Smooth muscle cell of the brain vasculature (primary cell): ENCODE results near the gene ARFGEF2.
"Not testable (repeated sequence)": the region's sequence is repeated elsewhere in the genome, so short reads cannot be mapped to it uniquely, and the experiment has no call there.

ENCODE experiments used
- DNase-seq: peaks from one replicate; pipeline ENCODE4 v3.0.0-alpha.2; 2012; ENCODE audit warnings: low read depth, low spot score

Gene ARFGEF2

GRCh38 chr20:48951646-48952045 lies 30.1 kb downstream of the ARFGEF2 start:
- no peak for DNase-seq

GRCh38 chr20:48952656-48953055 lies 31.1 kb downstream of the ARFGEF2 start:
- DNase-seq, result no peak

DNA sequence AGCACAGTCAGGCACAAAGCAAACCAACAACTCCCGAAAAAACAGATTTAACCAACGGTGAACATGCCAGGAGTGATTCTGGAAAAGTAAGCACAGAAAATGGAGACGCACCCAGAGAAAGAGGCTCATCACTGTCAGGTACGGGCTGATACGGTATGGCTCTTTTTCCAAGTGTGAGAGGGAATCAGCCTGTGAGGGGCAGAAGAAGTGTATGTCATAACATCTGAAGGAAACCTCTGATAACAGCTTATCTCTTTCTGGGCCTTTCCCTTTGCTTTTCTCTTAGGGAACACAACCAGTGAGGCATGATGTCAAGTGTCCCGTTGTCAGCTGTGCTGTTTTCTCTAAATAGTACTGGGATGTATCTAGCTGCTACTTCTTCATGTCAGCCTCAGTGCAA lies 32.1 kb downstream of the ARFGEF2 start:
- DNase-seq, result no peak

- DNase-seq, result no peak
Observed at GRCh38 chr20:48956052-48956451, 34.5 kb downstream of the ARFGEF2 start.

DNA sequence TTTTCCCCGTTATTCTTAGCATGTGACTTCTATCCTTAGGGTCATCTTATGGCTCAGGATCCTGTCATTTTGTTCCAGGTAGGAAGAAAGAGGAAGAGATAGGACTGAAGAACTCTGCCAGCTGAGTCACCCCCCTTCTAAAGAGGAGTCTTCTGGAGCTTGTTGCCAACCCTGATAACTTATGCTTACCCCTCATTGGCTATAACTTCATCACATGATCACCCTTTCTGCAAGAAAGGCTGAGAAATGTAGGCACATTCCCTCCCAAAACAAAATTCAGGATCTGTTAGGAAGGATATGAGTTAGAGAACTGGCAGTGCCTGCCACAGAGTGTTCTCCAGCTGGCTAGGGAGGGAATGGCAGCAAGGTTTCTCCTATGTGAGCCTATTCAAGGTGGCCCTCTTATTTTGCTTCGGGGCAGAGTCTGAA lies 35.6 kb downstream of the ARFGEF2 start:
- no peak for DNase-seq

GRCh38 chr20:48957533-48957932 lies 36.0 kb downstream of the ARFGEF2 start:
- no peak for DNase-seq

DNA sequence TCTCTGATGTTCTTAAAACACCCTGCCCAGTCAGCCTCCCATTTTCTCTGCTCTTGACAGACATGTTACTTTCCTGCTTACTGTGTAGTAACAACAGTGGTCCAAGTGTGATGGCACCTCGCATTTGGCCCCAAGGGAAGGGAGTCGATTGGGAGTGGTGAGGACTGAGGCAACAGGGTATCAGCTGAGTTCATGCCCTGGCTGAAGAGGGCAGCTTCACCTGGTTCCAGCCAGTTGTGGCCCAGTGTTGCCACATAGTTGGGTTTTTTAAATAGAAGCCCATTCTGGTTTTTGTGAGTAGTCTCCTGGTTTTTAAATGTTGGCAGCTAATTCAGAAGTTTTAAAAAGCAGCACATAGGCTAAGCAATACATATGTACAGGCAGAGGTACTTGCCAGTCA lies 37.2 kb downstream of the ARFGEF2 start:
- no peak for DNase-seq

DNA sequence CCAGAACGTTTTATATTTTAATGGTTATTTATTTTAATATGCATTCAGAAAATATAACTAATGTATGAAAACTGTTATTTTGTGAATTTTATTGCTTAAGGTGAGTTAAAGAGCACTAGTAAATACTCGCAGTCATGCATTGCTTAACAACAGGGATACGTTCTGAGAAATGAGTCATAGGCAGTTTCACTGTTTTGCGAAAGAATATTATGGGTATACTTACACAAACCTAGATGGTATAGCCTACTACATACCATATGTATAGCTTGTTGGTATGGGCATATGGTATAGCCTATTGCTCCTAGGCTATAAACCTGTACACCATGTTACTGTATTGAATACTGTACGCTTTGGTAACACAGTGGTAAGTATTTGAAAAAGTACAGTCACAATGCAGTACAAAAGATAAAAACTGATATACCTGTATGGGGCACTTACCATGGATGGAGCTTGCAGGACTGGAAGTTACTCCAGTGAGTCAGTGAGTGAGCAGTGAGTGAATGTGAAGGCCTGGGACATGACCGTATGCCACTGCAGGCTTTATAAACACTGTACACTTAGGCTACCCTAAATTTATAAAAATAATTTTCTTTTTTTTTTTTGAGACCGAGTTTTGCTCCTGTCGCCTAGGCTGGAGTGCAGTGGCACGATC lies 38.5 kb downstream of the ARFGEF2 start:
- no peak for DNase-seq

DNA sequence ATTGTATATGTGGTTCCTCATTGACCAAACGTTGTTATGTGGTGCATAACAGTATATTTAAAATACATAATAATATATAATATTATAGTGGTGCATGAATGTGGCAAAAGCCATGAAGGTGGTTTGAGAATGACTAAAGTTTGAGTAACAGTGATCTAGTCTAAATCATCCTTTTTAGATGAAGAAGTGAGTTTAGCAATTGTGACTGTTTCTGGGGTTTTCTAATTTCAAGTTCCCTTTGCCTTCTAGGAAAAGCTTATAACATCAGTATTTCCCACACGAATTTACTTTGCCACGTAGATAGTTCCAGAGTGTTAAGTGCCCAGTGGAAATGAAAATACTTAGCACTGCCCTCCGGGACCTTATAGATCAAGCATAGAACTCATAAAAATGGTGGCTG lies 40.9 kb downstream of the ARFGEF2 start:
- DNase-seq, result no peak

DNA sequence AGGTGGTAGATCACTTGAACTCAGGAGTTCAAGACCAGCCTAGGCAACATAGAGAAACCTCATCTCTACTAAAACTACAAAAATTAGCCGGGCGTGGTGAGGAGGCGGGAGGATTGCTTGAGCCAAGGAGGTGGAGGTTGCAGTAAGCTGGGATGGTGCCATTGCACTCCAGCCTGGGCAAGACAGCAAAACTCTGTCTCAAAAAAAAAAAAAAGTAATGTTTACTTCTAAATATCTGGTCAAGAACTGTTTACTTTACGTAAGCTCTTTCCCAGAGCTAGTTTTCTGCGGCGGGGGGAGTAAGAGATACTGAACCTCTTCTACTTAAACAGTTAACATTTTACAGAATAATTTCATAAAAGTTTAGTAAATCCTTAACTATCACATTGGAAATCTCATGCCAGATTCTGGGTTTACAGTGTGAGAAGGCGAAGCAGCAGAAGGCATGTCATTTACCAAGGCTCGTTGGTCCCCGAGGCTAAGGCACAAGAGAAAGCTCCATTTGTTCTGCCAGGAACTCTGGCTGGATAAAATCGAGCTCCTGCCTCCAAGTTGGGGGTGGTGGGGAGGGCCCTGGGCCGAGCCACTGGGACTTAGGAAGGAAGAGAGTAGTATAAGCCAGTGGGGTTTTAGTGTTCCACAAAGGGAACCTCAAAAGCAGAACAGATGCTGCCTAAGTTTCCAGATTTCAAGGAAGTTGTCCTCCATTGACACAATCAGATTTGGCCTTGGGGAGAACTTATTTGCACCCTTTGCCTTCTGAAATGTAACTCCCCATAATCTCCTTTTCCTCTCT lies 41.7 kb downstream of the ARFGEF2 start:
- DNase-seq, result no peak

DNA sequence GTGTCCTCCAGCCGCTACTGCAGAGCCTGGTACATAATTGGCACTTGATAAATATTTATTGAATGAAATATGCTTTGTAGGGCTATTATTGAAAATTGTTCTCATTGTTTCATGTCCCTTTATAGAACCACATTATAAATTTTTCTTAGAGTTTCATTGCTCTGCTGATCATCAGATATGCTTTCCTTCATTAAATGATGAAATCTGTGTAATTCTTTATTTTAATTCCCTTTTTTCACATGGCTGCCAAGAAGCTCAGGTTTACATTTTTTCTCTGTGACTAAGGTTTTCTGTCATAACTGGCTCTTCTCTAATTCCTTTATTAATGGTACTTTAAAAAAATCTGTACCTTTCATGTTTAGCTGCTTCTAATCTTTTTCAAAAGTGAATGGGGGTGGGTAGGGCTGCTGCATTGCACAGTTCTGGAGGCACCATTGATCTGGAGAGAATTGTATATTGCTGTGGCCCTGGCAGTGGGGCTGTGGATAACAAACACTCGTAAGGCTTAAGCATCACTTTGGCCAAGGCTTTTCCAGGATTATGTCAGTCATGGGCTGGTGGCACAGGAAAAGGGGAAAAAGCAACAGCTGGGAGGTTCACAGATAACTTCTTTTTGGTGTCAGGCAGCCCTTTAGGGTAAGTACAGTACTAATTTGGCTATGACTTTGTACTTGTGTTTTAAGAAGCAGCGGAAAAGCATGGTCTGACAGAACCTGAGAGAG lies 43.8 kb downstream of the ARFGEF2 start:
- DNase-seq, result no peak

DNA sequence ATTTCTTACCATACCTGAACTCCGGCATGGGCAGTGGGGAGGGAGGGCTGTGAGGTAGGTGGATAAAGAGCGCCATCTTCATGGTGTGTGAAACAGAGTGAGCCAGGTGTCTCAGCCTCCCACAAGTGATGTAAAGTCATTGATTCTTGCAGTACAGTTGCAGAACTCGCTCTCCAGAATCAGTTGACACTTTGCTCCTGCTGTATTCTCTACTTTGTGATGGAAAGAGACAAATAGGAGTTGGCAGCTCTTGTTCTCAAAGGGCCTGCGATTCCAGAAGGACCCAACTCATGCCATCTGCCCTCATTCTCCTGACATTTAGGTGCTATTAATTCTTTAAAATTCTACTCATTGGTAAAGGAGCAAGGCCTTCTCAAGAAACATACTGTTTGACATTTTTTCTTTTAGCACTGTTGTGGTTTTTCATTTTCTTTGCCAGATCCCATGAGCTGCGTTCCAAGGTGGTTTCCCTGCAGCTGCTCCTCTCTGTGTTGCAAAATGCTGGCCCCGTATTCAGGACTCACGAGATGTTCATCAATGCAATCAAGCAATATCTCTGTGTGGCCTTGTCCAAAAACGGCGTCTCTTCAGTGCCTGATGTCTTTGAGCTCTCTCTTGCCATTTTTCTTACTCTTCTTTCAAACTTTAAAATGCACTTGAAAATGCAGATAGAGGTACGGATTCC lies 49.3 kb downstream of the ARFGEF2 start:
- DNase-seq, result no peak

GRCh38 chr20:48971956-48972355 lies 50.4 kb downstream of the ARFGEF2 start:
- no peak for DNase-seq

DNA sequence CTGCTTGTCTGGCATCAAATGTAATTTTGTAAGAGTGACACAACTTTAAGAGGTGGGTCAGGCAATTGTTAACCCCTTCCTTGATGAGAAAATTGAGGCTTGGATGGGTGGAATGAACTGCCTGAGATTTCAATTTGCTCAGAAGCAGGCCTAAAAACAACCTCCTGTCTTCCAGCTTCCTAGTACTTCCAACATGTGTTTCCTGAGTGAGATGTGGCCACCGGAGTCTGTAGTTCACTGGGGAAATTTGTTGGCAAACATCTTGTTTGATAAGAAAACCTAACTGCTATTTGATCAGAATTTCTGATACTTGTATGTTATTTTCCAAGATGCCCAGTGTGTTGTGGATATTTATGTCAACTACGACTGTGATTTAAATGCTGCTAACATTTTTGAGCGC lies 51.3 kb downstream of the ARFGEF2 start:
- no peak for DNase-seq

GRCh38 chr20:48975955-48976354 lies 54.4 kb downstream of the ARFGEF2 start:
- DNase-seq, result no peak

GRCh38 chr20:48979980-48980379 lies 58.5 kb downstream of the ARFGEF2 start:
- DNase-seq, result not testable (repeated sequence)

DNA sequence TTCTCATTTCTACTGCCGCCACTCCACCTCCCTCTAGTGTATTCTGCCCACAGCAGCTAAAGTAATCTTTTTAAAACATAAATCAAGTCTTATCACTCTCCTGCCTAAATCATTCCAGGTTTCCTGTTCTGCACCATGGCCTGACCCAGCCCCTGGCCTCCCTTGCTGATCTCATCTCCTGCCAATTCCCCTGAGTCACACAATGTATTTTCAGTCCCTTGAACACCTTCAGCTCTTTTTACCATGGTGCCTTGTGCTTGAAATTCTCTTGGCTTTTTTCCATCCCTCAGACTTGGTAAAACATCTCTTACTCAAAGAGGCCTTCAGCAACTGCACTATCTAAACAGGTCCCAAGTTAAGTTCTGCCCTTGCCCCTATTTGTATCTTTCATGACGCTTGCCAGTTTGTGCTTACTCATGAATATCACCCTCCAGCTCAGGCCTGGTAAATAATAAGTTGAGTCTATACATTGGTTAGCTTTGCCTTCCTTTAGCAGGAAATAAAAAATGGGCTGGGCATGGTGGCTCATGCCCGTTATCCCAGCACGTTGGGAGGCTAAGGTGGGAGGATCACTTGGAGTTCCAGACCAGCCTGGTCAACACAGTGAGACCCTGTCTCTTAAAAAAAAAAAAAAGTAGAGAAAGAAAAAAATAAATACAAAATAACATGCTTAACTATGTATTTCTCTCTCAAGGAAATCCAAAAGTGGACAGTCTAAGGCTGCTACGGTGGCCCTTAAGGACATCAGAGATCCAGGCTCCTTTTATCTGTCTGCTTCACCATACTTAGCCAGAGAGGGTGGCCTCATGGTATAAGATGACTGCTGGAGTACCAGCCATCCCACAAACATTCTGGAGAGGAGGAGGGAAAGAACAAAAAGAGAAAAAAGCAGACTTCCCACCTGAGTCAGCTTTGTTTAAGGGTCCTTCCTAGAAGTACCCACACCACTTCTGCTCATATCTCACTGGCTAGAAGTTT lies 62.2 kb downstream of the ARFGEF2 start:
- DNase-seq, result no peak

DNA sequence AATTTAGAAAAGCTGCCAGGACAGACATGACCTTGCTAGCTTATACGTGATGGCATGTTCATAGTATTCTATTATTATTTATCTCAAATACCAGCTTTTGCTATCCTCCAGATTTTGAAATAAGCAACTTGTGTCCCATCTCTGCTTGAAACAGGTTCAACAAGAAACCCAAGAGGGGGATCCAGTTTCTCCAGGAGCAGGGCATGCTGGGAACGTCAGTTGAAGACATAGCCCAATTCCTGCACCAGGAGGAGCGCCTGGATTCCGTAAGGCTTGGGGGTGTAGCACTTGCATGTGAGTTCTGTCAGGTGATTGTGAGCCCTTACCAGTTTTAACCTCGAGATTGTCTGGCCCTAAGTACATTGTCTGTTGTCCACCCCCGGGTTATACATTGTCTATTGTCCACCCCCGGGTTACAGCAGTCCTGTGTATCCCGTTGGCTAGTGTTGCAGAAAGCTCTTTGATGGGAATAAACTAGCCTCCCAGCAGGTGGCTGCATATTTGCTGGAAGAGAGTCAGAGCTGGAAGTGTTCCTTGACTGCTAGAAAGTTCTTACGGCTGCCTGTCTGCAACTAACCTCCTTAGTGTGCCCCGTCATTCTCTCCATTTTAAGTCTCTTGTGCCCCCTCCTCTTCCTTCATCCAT lies 63.2 kb downstream of the ARFGEF2 start:
- no peak for DNase-seq

- DNase-seq, result no peak
Observed at GRCh38 chr20:48986899-48987298, 65.4 kb downstream of the ARFGEF2 start.

DNA sequence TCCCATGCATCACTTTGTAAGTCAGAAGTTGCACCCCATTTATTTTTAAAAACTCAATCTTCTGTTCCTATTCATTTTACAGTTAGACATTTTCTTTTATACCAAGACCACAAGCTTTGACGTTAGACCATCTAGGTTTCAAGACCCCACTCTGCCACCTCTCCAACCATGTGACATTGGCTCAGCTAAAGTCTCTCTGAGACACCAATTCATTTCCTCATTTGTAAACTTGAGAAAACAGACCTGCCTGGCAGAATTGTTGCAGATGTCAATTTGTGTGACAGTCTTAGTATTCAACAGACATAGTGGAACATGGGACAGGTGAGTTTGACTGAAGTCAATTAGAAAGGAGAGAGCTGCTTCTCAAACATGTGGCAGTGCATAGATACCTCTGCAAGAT lies 69.0 kb downstream of the ARFGEF2 start:
- DNase-seq, result no peak
